SU-DHL-6 (cell line): Measurements from ENCODE around the gene WASL.

Experiments
- CTCF ChIP-seq: fragments of 200-600 bp; sonication (generic); IDR thresholded peaks from one replicate; pipeline ENCODE4 v1.5.1; 2017; ENCODE audit warnings: antibody characterized with exemption, mild to moderate bottlenecking, low read length, moderate library complexity; ENCODE audit not compliant: insufficient read depth, poor library complexity, severe bottlenecking
- EZH2phosphoT487 ChIP-seq: fragments of 200-600 bp; sonication (generic), shearing (Covaris generic); conservative IDR thresholded peaks from 2 replicates; pipeline ENCODE4 v1.6.1; 2018; ENCODE audit warnings: mild to moderate bottlenecking, antibody characterized with exemption, low read length, moderate library complexity, mixed read lengths

- TF ChIP-seq CTCF = no peak
- TF ChIP-seq EZH2phosphoT487 = no peak
Measured at GRCh38 chr7:123761729-123762128, 12.9 kb upstream of the WASL start.
